Measurements from ENCODE around the gene PELO. TPM values are rescaled to one million over a fixed set of nuclear protein-coding genes. Genes with fewer than 3 reads are reported as not detected.

Gene PELO
- polyA plus RNA-seq, 1 of the 3 experiments (the other 2 are of a cell fraction): 10.7 TPM

DNA sequence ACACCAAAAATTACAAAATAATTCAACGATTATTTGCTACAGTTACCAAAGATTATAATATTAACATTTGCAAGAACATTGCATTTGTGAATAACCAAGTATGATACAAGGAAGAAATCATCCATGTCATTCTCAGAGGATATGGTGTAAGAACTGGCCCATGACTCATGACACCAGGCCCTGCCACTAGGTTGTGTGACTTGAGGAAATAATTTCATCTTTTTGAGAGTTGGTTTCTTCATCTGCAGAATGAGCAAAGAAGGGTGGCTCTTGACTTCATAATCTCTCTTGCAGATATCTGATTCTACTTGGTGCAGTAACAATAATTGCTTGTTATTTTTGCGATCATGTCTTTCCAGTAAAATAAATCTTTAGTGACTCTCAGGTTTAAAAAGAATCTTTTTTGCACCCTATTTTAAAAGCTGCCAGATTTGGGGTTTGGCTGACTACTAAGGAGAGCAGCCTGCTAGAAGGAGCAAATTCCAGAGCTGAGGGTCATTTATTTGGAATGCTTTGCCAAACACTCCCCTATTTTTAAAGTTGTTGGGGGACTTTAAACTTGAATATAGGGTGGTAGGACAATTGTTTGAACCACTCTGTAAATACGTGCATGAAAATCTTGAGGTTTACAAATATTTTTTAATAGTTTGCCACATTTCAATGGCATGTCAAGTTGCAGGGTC, 23.5 kb downstream of the PELO start:
- WGBS (ENCODE audit: low lambda C conversion rate): 80% methylated on average over 3 of the region's 3 CpGs
- no peak for DNase-seq
- no peaks in the 10 kb centered on the region for H3K9me2 ChIP-seq
- H2AFZ ChIP-seq (ENCODE audit: low read depth): no peak overlapping the region
- H3K27ac ChIP-seq (ENCODE audit: low read depth in 2 of 2, low read length in 1 of 2): peak overlapping the region in 1 of 2 experiments; percentile 62; a peak in 2 of 4 replicates
- peaks cover 0 to 11% of the 10 kb centered on the region in 2 experiments for H3K4me1 ChIP-seq (ENCODE audit: control insufficient read depth in 1 of 2, insufficient read depth in 2 of 2, low read depth in 1 of 2, low read length in 1 of 2)
- H3K9ac ChIP-seq: no peak overlapping the region
- H3K79me2 ChIP-seq (ENCODE audit: insufficient read depth): peaks cover 14% of the 10 kb centered on the region
- H3K36me3 ChIP-seq (replicated peaks in 1 of 2; ENCODE audit: control insufficient read depth in 1 of 2, insufficient read depth in 2 of 2, low read length in 1 of 2): no peaks in the 10 kb centered on the region
- H3F3A ChIP-seq (replicated peaks; ENCODE audit: insufficient read depth): peaks cover 16% of the 10 kb centered on the region
- H3K27me3 ChIP-seq (ENCODE audit: insufficient read depth): no peaks in the 10 kb centered on the region
- no peak overlapping the region for H3K4me2 ChIP-seq
- H4K20me1 ChIP-seq (ENCODE audit: insufficient read depth): no peaks in the 10 kb centered on the region
- CTCF ChIA-PET: interaction anchor here (1.7 to 1.9 kb wide), 2 partner anchors 10 to 12 kb away, joined by 5 to 7 read pairs; no protein-coding TSS in a partner anchor
- TF ChIP-seq, protein P1, sequence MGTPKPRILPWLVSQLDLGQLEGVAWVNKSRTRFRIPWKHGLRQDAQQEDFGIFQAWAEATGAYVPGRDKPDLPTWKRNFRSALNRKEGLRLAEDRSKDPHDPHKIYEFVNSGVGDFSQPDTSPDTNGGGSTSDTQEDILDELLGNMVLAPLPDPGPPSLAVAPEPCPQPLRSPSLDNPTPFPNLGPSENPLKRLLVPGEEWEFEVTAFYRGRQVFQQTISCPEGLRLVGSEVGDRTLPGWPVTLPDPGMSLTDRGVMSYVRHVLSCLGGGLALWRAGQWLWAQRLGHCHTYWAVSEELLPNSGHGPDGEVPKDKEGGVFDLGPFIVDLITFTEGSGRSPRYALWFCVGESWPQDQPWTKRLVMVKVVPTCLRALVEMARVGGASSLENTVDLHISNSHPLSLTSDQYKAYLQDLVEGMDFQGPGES (IDR thresholded peaks at IDR 0.05; ENCODE audit: low read depth, low read length): no peak
- TF ChIP-seq MEF2A (IDR thresholded peaks at IDR 0.05; ENCODE audit: borderline replicate concordance, low read depth) (no peak), FOSL2 (IDR thresholded peaks at IDR 0.05; ENCODE audit: borderline replicate concordance, low read depth) (0 out of 2 replicates have a peak, but pooled peaks have one; percentile 23)
- no peaks in the 10 kb centered on the region for H3K9me3 ChIP-seq
- POLR2A ChIA-PET: no interaction called here
- no peak overlapping the region for H3K4me3 ChIP-seq (ENCODE audit: low read depth in 2 of 2, low read length in 1 of 2)

DNA sequence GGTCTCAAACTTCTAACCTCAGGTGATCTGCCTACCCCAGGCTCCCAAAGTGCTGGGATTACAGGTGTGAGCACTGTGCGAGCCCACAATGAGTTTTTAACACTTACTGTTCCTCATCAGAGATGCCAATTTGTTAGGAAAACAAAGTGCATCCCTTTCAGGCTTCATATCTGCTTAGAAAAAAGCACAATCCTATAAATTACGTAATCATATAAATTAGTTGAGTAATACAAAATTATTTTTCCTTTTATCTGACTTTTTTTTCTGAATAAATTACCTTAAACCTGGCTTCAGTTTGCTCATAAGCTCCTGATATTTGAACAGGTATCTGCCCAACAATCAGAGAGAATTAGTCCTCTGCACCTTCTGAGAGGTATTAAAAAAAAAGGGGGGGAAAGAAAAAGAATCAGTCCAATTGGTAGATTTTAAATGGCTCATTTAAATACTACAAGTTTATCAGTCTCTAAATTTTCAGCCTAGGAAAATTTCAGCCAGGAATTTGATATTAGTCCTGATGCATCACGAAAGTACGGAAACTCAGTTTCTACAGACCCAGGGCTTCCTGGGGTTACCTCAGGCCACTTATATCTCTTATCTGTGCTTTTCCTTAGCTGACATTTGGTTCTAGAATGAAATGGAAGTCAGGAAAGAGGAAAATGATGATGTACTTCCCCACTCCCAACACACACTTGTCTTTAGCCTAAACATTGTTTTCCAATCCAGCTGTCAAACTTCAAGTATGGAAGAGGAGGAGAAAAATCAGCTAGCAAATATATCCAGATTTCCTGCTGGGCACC, 26.8 kb downstream of the PELO start:
- CTCF ChIA-PET: no interaction called here

More for the DNA sequence above, 26.8 kb downstream of the PELO start:
- H3K79me2 ChIP-seq (ENCODE audit: insufficient read depth): peaks cover 3% of the 10 kb centered on the region; the same call in 1 of the 2 replicates
- H3K4me2 ChIP-seq: no peak overlapping the region
- POLR2A ChIA-PET: no interaction called here
- H3K27me3 ChIP-seq (ENCODE audit: insufficient read depth): no peaks in the 10 kb centered on the region
- WGBS (ENCODE audit: low lambda C conversion rate): 94% methylated on average over 4 of the region's 4 CpGs
- H3K36me3 ChIP-seq (replicated peaks in 1 of 2; ENCODE audit: control insufficient read depth in 1 of 2, insufficient read depth in 2 of 2, low read length in 1 of 2): no peaks in the 10 kb centered on the region
- TF ChIP-seq MEF2A (IDR thresholded peaks at IDR 0.05; ENCODE audit: borderline replicate concordance, low read depth) (no peak), NFIC (IDR thresholded peaks at IDR 0.05; ENCODE audit: borderline replicate concordance) (no peak), ELF1 (IDR thresholded peaks at IDR 0.05) (no peak), GATA2 (CRISPR knock-in tag; IDR thresholded peaks at IDR 0.05) (no peak)
- TF ChIP-seq, protein P2, sequence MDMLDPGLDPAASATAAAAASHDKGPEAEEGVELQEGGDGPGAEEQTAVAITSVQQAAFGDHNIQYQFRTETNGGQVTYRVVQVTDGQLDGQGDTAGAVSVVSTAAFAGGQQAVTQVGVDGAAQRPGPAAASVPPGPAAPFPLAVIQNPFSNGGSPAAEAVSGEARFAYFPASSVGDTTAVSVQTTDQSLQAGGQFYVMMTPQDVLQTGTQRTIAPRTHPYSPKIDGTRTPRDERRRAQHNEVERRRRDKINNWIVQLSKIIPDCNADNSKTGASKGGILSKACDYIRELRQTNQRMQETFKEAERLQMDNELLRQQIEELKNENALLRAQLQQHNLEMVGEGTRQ (IDR thresholded peaks at IDR 0.05; ENCODE audit: borderline replicate concordance, low read depth, low read length): no peak
- TF ChIP-seq, protein P3, sequence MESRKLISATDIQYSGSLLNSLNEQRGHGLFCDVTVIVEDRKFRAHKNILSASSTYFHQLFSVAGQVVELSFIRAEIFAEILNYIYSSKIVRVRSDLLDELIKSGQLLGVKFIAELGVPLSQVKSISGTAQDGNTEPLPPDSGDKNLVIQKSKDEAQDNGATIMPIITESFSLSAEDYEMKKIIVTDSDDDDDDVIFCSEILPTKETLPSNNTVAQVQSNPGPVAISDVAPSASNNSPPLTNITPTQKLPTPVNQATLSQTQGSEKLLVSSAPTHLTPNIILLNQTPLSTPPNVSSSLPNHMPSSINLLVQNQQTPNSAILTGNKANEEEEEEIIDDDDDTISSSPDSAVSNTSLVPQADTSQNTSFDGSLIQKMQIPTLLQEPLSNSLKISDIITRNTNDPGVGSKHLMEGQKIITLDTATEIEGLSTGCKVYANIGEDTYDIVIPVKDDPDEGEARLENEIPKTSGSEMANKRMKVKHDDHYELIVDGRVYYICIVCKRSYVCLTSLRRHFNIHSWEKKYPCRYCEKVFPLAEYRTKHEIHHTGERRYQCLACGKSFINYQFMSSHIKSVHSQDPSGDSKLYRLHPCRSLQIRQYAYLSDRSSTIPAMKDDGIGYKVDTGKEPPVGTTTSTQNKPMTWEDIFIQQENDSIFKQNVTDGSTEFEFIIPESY (IDR thresholded peaks at IDR 0.05; ENCODE audit: borderline replicate concordance, low read depth): no peak
- no peak for DNase-seq
- no peaks in the 10 kb centered on the region for H3K9me3 ChIP-seq
- peaks cover 0 to 8% of the 10 kb centered on the region in 2 experiments for H3K4me1 ChIP-seq (ENCODE audit: control insufficient read depth in 1 of 2, insufficient read depth in 2 of 2, low read depth in 1 of 2, low read length in 1 of 2)
- peaks cover 23% of the 10 kb centered on the region for H3F3A ChIP-seq (replicated peaks; ENCODE audit: insufficient read depth)
- no peaks in the 10 kb centered on the region for H4K20me1 ChIP-seq (ENCODE audit: insufficient read depth)
- no peak overlapping the region for H2AFZ ChIP-seq (ENCODE audit: low read depth)
- H3K9me2 ChIP-seq: no peaks in the 10 kb centered on the region
- no peak overlapping the region for H3K27ac ChIP-seq (ENCODE audit: low read depth in 2 of 2, low read length in 1 of 2)
- no peak overlapping the region for H3K4me3 ChIP-seq (ENCODE audit: low read depth in 2 of 2, low read length in 1 of 2)
- no peak overlapping the region for H3K9ac ChIP-seq
